Activated CD8-positive, alpha-beta T cell treated with anti-CD3 and anti-CD28 coated beads, Interleukin-2, amount 10 ng/mL, durations not matched to agents 7 days and 5 days (primary cell): ENCODE measurements around the gene ST3GAL3. TPM values are rescaled to one million over a fixed set of nuclear protein-coding genes. Genes with fewer than 3 reads are reported as not detected.

Source experiments
- ATAC-seq: fragments of 150-1000 bp; cut with Tn5 transposase; one replicate; pipeline ENCODE4 v1.10.0; 2021; ENCODE audit warnings: moderate library complexity
- CTCF ChIA-PET: fragments of 350-600 bp; sonication (Branson Sonifier 250); formaldehyde crosslinking; loops from one replicate; lab custom pipeline; 2021; ENCODE audit warnings: antibody characterized with exemption; lab: Charles Lee
- POLR2A ChIA-PET: fragments of 350-600 bp; sonication (Branson Sonifier 250); formaldehyde crosslinking; loops from one replicate; lab custom pipeline; 2021; ENCODE audit warnings: antibody characterized with exemption; lab: Charles Lee
- DNase-seq: peaks from one replicate; pipeline ENCODE4 v3.0.0-alpha.2; 2020
- H3K27ac Mint-ChIP-seq: one replicate; pipeline ENCODE4 v1.8.0; 2021; ENCODE audit warnings: mild to moderate bottlenecking, mixed read lengths
- H3K27me3 Mint-ChIP-seq: one replicate; pipeline ENCODE4 v1.8.0; 2021; ENCODE audit warnings: low read depth, mixed read lengths
- H3K36me3 Mint-ChIP-seq: one replicate; pipeline ENCODE4 v1.8.0; 2021; ENCODE audit warnings: low read depth, mixed read lengths
- H3K4me1 Mint-ChIP-seq: one replicate; pipeline ENCODE4 v1.8.0; 2021; ENCODE audit warnings: low read depth, mixed read lengths
- H3K4me3 Mint-ChIP-seq: one replicate; pipeline ENCODE4 v1.8.0; 2021; ENCODE audit warnings: mild to moderate bottlenecking, mixed read lengths
- H3K9me3 Mint-ChIP-seq: one replicate; pipeline ENCODE4 v1.8.0; 2022; ENCODE audit warnings: mixed read lengths; ENCODE audit not compliant: insufficient read depth
- total RNA-seq, 2 experiments: library from RNA; stranded (reverse); gene quantifications; one replicate each; pipeline ENCODE4 v1.2.3, GENCODE V29; 2021

Gene ST3GAL3
- total RNA-seq, 2 experiments from 2014 or later: 20.4 to 23.3 TPM

GRCh38 chr1:43968348-43968948 lies 261.1 kb downstream of the ST3GAL3 start:
- no peaks in the 10 kb centered on the region for H3K27me3 Mint-ChIP-seq
- no peak overlapping the region for H3K27ac Mint-ChIP-seq
- no peaks in the 10 kb centered on the region for H3K9me3 Mint-ChIP-seq
- H3K36me3 Mint-ChIP-seq: peaks cover 19% of the 10 kb centered on the region
- ATAC-seq: no peak
- H3K4me1 Mint-ChIP-seq: peaks cover 23% of the 10 kb centered on the region
- H3K4me3 Mint-ChIP-seq: no peak overlapping the region
- DNase-seq: peak; percentile 67
- ChIA-PET CTCF (interaction anchor here (1.0 to 1.8 kb wide), 2 partner anchors 34 to 80 kb away, joined by 4 read pairs; no protein-coding TSS in a partner anchor), POLR2A (no interaction called here)

- Mint-ChIP-seq H3K27ac (peak overlapping the region; percentile 86), H3K4me3 (peak overlapping the region; percentile 97), H3K36me3 (peaks cover 23% of the 10 kb centered on the region), H3K27me3 (no peaks in the 10 kb centered on the region), H3K4me1 (peaks cover 32% of the 10 kb centered on the region), H3K9me3 (no peaks in the 10 kb centered on the region)
- CTCF ChIA-PET: interaction anchor here (0.9 to 1.6 kb wide), 4 partner anchors 20 to 206 kb away, joined by 3 to 4 read pairs (median 4); no protein-coding TSS in a partner anchor
- DNase-seq (no peak), ATAC-seq (no peak)
- POLR2A ChIA-PET: interaction anchor here (0.7 to 1.8 kb wide), 2 partner anchors 22 to 23 kb away, joined by 3 to 6 read pairs; partner anchors contain the start of gene IPO13
These were observed 262.0 kb downstream of the ST3GAL3 start for GRCh38 chr1:43969416-43969745.

DNA sequence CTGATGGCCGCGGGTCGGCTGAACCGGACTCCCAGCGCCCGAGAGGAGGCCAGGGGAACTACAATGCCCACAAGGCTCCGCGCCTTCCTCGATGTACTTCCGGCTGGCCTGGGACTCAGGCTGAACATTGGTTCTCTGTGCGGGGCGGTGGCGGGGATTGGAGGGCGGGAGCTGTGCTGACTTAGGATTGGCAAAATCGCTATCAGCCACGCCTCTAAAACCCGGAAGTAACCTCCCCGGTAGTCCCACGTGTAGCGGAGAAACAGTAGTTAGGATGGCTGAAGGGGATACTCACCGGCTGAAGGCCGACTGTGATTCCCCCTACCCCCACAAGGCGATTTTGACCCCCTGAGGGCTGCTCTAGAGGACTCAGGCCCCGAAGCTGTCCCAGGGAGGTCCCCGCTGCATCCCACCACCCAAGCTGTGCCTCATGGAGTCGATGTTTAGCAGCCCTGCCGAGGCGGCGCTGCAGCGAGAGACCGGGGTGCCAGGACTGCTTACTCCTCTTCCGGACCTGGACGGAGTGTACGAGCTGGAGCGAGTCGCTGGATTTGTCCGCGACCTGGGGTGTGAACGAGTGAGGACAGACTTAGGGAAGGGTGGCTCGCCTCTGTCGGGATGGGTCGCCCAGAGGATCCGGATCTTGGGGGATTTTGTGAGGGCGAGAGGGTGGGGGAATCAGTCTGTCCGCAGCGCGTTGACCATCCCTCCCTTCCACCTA lies 262.6 kb downstream of the ST3GAL3 start, which contains the start of gene DPH2:
Gene DPH2 (plus strand): TSS at position 265 of the 721 bp plus-strand sequence. CDS start 166 bp downstream, at position 431.
- peaks cover 34% of the 10 kb centered on the region for H3K4me1 Mint-ChIP-seq
- CTCF ChIA-PET: interaction anchor here (0.8 to 1.6 kb wide), 6 partner anchors 21 to 207 kb away, joined by 3 to 4 read pairs (median 4); partner anchors contain the start of gene IPO13
- H3K27me3 Mint-ChIP-seq: no peaks in the 10 kb centered on the region
- ATAC-seq (peak; percentile 90), DNase-seq (peak; percentile 99)
- H3K36me3 Mint-ChIP-seq: peaks cover 23% of the 10 kb centered on the region
- H3K9me3 Mint-ChIP-seq: no peaks in the 10 kb centered on the region
- H3K27ac Mint-ChIP-seq: peak within 1 kb of the TSS; percentile 86
- H3K4me3 Mint-ChIP-seq: peak within 1 kb of the TSS; percentile 97
- POLR2A ChIA-PET: interaction anchor here (0.7 to 1.8 kb wide), 2 partner anchors 22 to 23 kb away, joined by 3 to 6 read pairs; partner anchors contain the start of gene IPO13

- H3K4me1 Mint-ChIP-seq: peaks cover 34% of the 10 kb centered on the region
- peak overlapping the region; percentile 97 for H3K4me3 Mint-ChIP-seq
- no peaks in the 10 kb centered on the region for H3K27me3 Mint-ChIP-seq
- ATAC-seq: no peak
- no peaks in the 10 kb centered on the region for H3K9me3 Mint-ChIP-seq
- peaks cover 23% of the 10 kb centered on the region for H3K36me3 Mint-ChIP-seq
- ChIA-PET CTCF (interaction anchor here (0.8 to 1.6 kb wide), 4 partner anchors 21 to 35 kb away, joined by 3 to 4 read pairs (median 4); partner anchors contain the start of gene IPO13), POLR2A (interaction anchor here (1.8 kb wide), 1 partner anchor 24 kb away, joined by 6 read pairs; the partner anchor contains the start of gene IPO13)
- peak overlapping the region; percentile 86 for H3K27ac Mint-ChIP-seq
- no peak for DNase-seq
These were observed 263.2 kb downstream of the ST3GAL3 start for GRCh38 chr1:43970502-43970901.

- ChIA-PET CTCF (interaction anchor here (0.8 to 1.6 kb wide), 3 partner anchors 24 to 36 kb away, joined by 3 to 4 read pairs (median 4); partner anchors contain the start of gene IPO13), POLR2A (interaction anchor here (0.6 to 1.8 kb wide), 2 partner anchors 22 to 24 kb away, joined by 3 to 6 read pairs; partner anchors contain the start of gene IPO13)
- H3K4me3 Mint-ChIP-seq: peak overlapping the region; percentile 97
- no peak for DNase-seq
- H3K9me3 Mint-ChIP-seq: no peaks in the 10 kb centered on the region
- H3K27me3 Mint-ChIP-seq: no peaks in the 10 kb centered on the region
- peaks cover 36% of the 10 kb centered on the region for H3K4me1 Mint-ChIP-seq
- peaks cover 25% of the 10 kb centered on the region for H3K36me3 Mint-ChIP-seq
- peak overlapping the region; percentile 86 for H3K27ac Mint-ChIP-seq
- no peak for ATAC-seq
These were observed 263.6 kb downstream of the ST3GAL3 start for GRCh38 chr1:43970911-43971310.

DNA sequence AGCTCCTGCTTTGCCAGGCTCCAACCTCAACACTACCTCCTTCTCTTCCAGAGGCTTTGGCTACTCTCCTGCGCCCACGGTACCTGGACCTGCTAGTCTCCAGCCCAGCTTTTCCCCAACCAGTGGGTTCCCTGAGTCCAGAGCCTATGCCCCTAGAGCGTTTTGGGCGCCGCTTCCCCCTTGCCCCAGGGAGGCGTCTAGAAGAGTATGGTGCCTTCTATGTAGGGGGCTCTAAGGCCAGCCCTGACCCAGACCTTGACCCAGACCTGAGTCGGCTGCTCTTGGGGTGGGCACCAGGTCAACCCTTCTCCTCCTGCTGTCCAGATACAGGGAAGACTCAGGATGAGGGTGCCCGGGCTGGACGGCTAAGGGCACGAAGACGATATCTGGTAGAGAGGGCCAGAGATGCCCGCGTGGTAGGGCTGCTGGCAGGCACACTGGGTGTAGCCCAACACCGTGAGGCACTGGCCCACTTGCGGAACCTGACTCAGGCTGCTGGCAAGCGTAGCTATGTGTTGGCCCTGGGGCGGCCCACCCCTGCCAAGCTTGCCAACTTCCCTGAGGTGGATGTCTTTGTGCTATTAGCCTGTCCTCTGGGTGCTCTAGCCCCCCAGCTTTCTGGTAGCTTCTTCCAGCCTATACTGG lies 264.1 kb downstream of the ST3GAL3 start:
- Mint-ChIP-seq H3K4me1 (peaks cover 42% of the 10 kb centered on the region), H3K27me3 (no peaks in the 10 kb centered on the region), H3K27ac (no peak overlapping the region), H3K4me3 (peak overlapping the region; percentile 97), H3K9me3 (no peaks in the 10 kb centered on the region), H3K36me3 (peaks cover 28% of the 10 kb centered on the region)
- ATAC-seq (no peak), DNase-seq (no peak)
- ChIA-PET POLR2A (interaction anchor here (0.6 kb wide), 1 partner anchor 22 kb away, joined by 3 read pairs; no protein-coding TSS in a partner anchor), CTCF (no interaction called here)

GRCh38 chr1:43973981-43974442 lies 266.7 kb downstream of the ST3GAL3 start:
- no peak for DNase-seq
- H3K27me3 Mint-ChIP-seq: no peaks in the 10 kb centered on the region
- H3K9me3 Mint-ChIP-seq: no peaks in the 10 kb centered on the region
- ATAC-seq: no peak
- H3K4me3 Mint-ChIP-seq: peak overlapping the region; percentile 89
- H3K4me1 Mint-ChIP-seq: peaks cover 64% of the 10 kb centered on the region
- H3K27ac Mint-ChIP-seq: peak overlapping the region; percentile 89
- ChIA-PET CTCF (interaction anchor here (1.0 to 3.1 kb wide), 3 partner anchors 27 to 62 kb away, joined by 4 to 13 read pairs (median 4); partner anchors contain the start of gene IPO13), POLR2A (interaction anchor here (0.8 to 1.4 kb wide), 3 partner anchors 18 to 41 kb away, joined by 3 to 5 read pairs (median 3); no protein-coding TSS in a partner anchor)
- peaks cover 44% of the 10 kb centered on the region for H3K36me3 Mint-ChIP-seq

- Mint-ChIP-seq H3K36me3 (peaks cover 44% of the 10 kb centered on the region), H3K4me3 (peak within 1 kb of the TSS; percentile 89), H3K27me3 (no peaks in the 10 kb centered on the region), H3K9me3 (no peaks in the 10 kb centered on the region), H3K4me1 (peaks cover 58% of the 10 kb centered on the region), H3K27ac (peak within 1 kb of the TSS; percentile 89)
- ChIA-PET CTCF (interaction anchor here (0.9 to 3.1 kb wide), 10 partner anchors 17 to 210 kb away, joined by 3 to 13 read pairs (median 4); partner anchors contain the start of genes ARTN and IPO13), POLR2A (interaction anchor here (0.8 to 1.7 kb wide), 8 partner anchors 8 to 325 kb away, joined by 3 to 6 read pairs (median 4); partner anchors contain the start of gene KDM4A)
- peak; percentile 97 for DNase-seq
- ATAC-seq: peak; percentile 77
These were observed 267.3 kb downstream of the ST3GAL3 start, which contains the start of gene ATP6V0B for GRCh38 chr1:43974443-43975248. ATP6V0B (plus strand) TSS chr1:43974960; CDS start chr1:43975041, 81 bp downstream.

DNA sequence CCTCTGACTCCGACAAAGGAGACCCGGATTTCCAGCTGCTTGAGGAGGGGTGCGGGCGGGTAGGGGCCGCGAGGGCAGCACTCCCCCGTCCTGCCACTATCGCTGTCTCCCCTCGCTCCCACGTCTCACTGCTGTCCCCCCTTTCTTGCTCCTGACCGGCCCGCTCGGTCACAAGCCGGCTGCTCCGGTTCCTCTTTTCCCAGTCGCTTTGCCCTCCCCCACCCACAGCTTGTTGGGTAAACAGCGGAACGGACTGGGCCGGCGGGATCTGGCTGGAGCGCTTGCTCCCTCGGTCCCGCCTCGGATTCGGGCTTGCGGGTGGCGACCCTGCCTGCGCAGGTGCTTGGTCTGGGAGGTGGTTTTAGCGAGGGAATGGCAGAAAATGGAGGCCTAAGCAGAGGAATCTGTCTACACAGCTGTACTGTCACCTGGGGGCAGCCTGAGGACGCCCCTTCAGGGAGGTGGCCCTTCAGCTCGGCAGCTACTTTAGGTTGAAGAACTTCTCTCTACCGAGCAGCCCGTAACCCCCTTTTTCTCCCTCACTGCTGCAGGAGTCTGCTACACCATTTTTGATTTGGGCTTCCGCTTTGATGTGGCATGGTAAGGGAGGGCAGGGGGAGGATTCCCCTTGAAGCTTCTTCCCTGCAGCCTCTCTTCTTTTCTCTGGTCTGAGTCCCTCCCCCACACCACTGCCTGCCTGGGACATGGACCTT lies 268.1 kb downstream of the ST3GAL3 start:
- ATAC-seq: peak; percentile 11
- ChIA-PET POLR2A (interaction anchor here (1.0 to 1.7 kb wide), 8 partner anchors 9 to 326 kb away, joined by 3 to 6 read pairs (median 4); partner anchors contain the start of genes KDM4A and ST3GAL3), CTCF (interaction anchor here (0.9 to 3.1 kb wide), 9 partner anchors 13 to 211 kb away, joined by 3 to 13 read pairs (median 5); partner anchors contain the start of gene ARTN)
- peaks cover 45% of the 10 kb centered on the region for H3K36me3 Mint-ChIP-seq
- peaks cover 59% of the 10 kb centered on the region for H3K4me1 Mint-ChIP-seq
- H3K27me3 Mint-ChIP-seq: no peaks in the 10 kb centered on the region
- no peaks in the 10 kb centered on the region for H3K9me3 Mint-ChIP-seq
- peak; percentile 58 for DNase-seq
- H3K4me3 Mint-ChIP-seq: peak overlapping the region; percentile 89
- H3K27ac Mint-ChIP-seq: peak overlapping the region; percentile 89
